ENCODE measurements around the gene PNPLA1. TPM values are rescaled to one million over a fixed set of nuclear protein-coding genes. Genes with fewer than 3 reads are reported as not detected.
A peak's percentile ranks its signal among the peaks of the same experiment; 100 is the strongest.

Gene PNPLA1
- total RNA-seq, 1 donor from 2014 or later: 0.22 TPM

GRCh38 chr6:36306375-36306774 lies 36.5 kb downstream of the PNPLA1 start:
- DNase-seq (ENCODE audit: low spot score) (no peak), ATAC-seq (no peak)
- intact Hi-C loops (cut with DNase I): no loop called here

- DNase-seq (ENCODE audit: low spot score) (no peak), ATAC-seq (no peak)
- intact Hi-C loops (cut with DNase I): no loop called here
Observed at GRCh38 chr6:36308514-36308913, 38.7 kb downstream of the PNPLA1 start.

- DNase-seq (ENCODE audit: low spot score): no peak
- intact Hi-C loops (cut with DNase I): no loop called here
- ATAC-seq: no peak
Observed at GRCh38 chr6:36309203-36309602, 39.3 kb downstream of the PNPLA1 start.

- DNase-seq (ENCODE audit: low spot score): no peak
- intact Hi-C loops (cut with DNase I): no loop called here
- no peak for ATAC-seq
Observed at GRCh38 chr6:36309900-36310299, 40.0 kb downstream of the PNPLA1 start.

DNA sequence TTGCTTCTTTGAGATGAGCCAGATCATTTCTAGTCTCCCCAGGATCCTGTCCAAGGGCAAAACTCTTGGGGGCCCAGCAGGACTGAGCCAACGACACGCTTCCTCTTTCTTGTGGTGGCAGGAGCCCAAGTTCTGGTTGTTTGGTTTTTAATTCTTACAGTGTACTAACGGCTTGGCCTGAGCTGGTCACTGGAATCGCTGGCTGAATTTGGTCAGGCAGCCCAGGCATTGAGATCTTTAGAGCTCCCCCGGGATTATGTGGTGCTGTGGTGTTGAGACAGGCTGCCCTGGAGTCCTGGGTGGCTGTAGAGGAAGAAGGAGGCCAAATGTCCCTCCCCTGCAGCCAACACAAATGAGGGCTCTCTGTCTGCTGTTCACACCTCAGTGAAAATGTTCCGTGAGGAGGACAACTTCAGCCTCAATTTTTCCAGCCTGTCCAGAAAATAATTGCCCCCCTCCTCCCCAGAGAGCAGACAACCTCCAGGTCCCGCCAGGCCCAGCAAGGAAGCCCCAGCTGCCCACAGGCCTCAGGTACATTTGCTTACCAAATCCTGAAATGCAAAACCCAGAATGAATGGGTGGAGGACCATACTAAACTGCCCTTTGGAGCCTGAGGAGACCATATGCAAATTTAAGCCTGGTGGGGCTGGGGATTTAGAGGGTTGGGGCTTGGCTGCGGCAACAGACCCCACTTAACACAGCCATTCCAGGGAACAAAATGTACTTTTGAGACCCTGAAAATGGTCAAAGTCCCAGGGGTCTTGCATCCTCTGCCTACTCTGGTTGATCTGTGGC lies 43.2 kb downstream of the PNPLA1 start:
- intact Hi-C loops (cut with DNase I): no loop called here
- DNase-seq (ENCODE audit: low spot score) (no peak), ATAC-seq (peak; percentile 82)

GRCh38 chr6:36313649-36313936 lies 43.7 kb downstream of the PNPLA1 start:
- intact Hi-C loops (cut with DNase I): no loop called here
- DNase-seq (ENCODE audit: low spot score) (no peak), ATAC-seq (no peak)

GRCh38 chr6:36314221-36315014 lies 44.6 kb downstream of the PNPLA1 start:
- DNase-seq (ENCODE audit: low spot score) (no peak), ATAC-seq (no peak)
- intact Hi-C loops (cut with DNase I): no loop called here

DNA sequence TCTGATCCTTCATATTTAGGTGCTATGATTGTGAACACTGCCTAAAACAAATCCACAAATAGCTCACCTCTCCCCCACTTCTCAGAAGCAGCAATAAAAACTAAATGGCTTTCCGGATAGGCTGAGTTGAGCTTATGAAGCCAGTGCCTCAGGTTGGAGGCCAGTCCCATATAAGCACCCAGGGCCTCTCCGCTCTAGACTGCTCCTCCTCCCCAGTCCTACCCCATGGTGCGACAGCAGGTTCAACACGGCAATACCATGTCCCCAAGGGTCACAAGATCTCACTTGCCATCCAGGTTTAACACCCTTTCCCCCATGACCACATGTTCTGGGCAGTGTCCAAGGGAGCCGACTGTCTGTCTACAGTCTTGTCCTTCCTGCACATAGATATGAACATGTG lies 46.1 kb downstream of the PNPLA1 start:
- intact Hi-C loops (cut with DNase I): no loop called here
- no peak for DNase-seq (ENCODE audit: low spot score)
- ATAC-seq: no peak

DNA sequence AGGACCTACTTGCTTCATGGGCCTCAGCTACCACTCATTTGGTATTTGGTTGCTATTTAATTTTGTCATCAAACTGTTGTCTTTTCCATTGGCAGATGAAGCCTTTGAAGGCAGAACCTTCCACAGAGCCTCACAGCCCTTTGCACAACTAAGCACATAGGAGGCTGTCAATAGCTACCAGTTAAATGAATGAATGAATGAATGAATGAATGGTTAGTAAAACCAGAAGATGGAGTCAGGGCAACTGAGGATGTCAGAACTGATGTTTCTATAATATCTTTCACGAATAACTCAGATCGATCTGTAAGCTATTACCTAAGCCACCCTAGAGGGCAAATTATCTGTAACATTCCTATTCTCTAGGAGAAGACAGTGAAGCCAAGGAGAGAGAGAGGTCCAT lies 47.8 kb downstream of the PNPLA1 start:
- no peak for ATAC-seq
- no peak for DNase-seq (ENCODE audit: low spot score)
- intact Hi-C loops (cut with DNase I): no loop called here

GRCh38 chr6:36318690-36319435 lies 49.0 kb downstream of the PNPLA1 start:
- intact Hi-C loops (cut with DNase I): no loop called here
- DNase-seq (ENCODE audit: low spot score) (no peak), ATAC-seq (no peak)

GRCh38 chr6:36319436-36319762 lies 49.5 kb downstream of the PNPLA1 start:
- intact Hi-C loops (cut with DNase I): no loop called here

DNA sequence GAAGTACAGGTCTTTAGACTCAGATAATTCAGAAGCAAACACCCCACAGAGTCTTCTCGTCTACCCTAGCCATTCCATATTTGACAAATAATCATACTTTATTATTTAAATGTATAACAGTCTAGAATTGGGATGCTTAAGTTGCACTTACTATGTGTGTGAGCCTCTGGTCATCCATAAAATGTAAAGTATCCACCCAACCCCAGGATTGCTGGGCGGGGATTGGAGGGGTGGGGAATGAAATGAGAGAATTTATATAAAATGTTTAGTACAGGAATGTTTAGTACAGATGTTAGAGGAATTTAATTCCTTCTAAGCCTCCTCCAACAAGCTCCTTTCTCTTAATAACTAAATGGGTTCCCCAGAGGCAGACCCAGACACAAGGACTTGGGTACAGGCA lies 50.0 kb downstream of the PNPLA1 start:
- intact Hi-C loops (cut with DNase I): no loop called here
- DNase-seq (ENCODE audit: low spot score) (no peak), ATAC-seq (no peak)

More at GRCh38 chr6:36319436-36319762, 49.5 kb downstream of the PNPLA1 start:
- ATAC-seq: no peak
- DNase-seq (ENCODE audit: low spot score): no peak

DNA sequence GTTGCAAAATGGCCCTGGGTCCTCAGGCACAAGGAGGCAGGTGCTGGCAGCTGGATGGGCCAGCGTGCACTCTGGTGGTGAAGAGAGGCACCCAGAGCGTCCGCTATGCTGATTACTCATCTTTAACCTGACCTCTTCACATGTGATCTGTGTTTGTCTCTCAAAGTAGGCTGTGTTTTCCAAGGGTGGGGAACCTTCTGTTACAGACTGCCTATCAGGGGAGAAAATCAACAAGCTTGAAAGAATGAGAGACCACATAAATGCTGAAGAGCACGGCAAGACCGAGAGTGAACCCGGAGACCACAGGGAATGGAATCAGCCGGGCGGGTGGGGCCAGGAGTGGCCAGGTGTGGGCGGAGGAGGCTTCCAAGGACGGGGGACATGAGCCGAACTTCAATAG lies 50.6 kb downstream of the PNPLA1 start:
- intact Hi-C loops (cut with DNase I): no loop called here
- ATAC-seq (peak; percentile 91), DNase-seq (ENCODE audit: low spot score) (no peak)

- intact Hi-C loops (cut with DNase I): no loop called here
- ATAC-seq (no peak), DNase-seq (ENCODE audit: low spot score) (no peak)
Observed at GRCh38 chr6:36322591-36322990, 52.7 kb downstream of the PNPLA1 start.

- intact Hi-C loops (cut with DNase I): no loop called here
- no peak for DNase-seq (ENCODE audit: low spot score)
Observed at GRCh38 chr6:36323062-36323461, 53.2 kb downstream of the PNPLA1 start.

GRCh38 chr6:36324191-36324590 lies 54.3 kb downstream of the PNPLA1 start:
- intact Hi-C loops (cut with DNase I): no loop called here
- DNase-seq (ENCODE audit: low spot score): no peak
- ATAC-seq: no peak

More at GRCh38 chr6:36323062-36323461, 53.2 kb downstream of the PNPLA1 start:
- no peak for ATAC-seq

DNA sequence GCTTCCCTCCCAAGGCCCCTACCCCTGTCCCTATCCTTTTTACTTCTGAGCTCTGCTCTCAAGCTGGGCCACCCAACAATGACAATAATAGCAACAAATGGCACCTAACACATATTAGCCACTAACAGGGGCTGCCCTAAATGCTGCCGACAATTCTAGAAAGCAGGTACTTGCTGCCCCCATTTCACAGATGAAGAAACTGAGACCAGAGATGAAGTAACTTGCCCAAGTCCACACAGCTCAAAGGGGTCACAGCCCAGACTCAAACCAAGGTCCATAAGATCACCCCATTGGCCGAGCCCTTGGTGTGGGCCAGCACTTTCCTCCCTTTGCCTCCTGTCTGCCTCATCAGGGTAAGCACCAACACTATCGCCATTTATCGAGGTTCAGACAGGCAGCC lies 54.9 kb downstream of the PNPLA1 start:
- intact Hi-C loops (cut with DNase I): no loop called here
- no peak for DNase-seq (ENCODE audit: low spot score)
- no peak for ATAC-seq

- peak; percentile 91 for ATAC-seq
- DNase-seq (ENCODE audit: low spot score): no peak
- intact Hi-C loops (cut with DNase I): no loop called here
Observed at GRCh38 chr6:36326356-36326995, 56.6 kb downstream of the PNPLA1 start.

DNA sequence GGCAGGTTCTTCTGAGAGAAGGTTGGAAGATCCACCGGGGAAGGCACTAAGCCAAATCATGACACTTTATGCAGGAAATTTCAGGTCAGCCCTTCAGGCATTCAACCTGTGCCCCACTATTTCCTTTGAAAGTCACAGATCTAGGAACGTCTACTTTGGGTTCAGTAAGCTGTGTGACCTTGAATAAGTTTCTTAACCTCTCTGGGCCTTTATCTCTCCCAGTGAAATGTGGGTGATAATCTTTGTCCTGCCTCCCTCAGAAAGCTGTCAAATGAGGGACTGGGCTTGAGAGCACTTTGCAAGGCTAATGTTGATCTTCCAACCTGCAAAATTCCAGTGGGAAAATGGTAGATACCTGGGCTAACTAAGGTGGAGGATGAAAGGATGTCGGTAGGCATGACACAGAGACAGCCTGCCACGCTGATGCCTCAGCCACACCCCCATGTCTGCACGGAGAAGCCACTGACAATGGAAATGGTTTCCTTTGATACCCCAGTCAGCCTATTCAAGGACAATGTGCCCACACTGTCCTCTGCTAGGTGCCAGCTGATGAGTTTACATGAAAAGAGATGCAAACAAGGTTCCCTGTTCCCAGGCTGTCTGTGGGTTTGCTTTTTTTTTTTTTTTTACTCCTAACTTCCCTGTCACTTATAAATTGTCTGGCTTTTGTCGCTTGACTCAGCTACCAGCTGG lies 57.5 kb downstream of the PNPLA1 start:
- no peak for ATAC-seq
- DNase-seq (ENCODE audit: low spot score): no peak
- intact Hi-C loops (cut with DNase I): no loop called here
